ENCODE results near the gene ERICH6. TPM values are rescaled to one million over a fixed set of nuclear protein-coding genes. Genes with fewer than 3 reads are reported as not detected.
A peak's percentile ranks its signal among the peaks of the same experiment; 100 is the strongest.

Gene ERICH6
- polyA plus RNA-seq (2013), result 0.03 and 0.06 TPM in 2 replicates

- no peaks in the 10 kb centered on the region for H3K9me3 ChIP-seq (ENCODE audit: insufficient read depth, low read depth, low read length)
- peaks cover 5% of the 10 kb centered on the region for H3K79me1 ChIP-seq (ENCODE audit: low read length)
- no peaks in the 10 kb centered on the region for H3K27me3 ChIP-seq (ENCODE audit: insufficient read depth, low read length)
- H3K4me3 ChIP-seq (ENCODE audit: low read depth, low read length), result peak within 1 kb of the TSS; percentile 80
- H2AK5ac ChIP-seq (ENCODE audit: low read length), result peak within 1 kb of the TSS; percentile 32
- H3K4ac ChIP-seq (ENCODE audit: low read depth, low read length), result peak within 1 kb of the TSS; percentile 36
- no peak within 1 kb of the TSS for H3K23ac ChIP-seq (ENCODE audit: low read length)
- no peaks in the 10 kb centered on the region for H3K36me3 ChIP-seq (ENCODE audit: control insufficient read depth in 1 of 2, insufficient read depth in 2 of 2, low read length in 2 of 2)
- no CpG with 5 or more reads among the region's 35 CpGs for WGBS (ENCODE audit: extremely low coverage, insufficient coverage, insufficient read length)
- H4K8ac ChIP-seq (ENCODE audit: low read depth, low read length), result peak within 1 kb of the TSS; percentile 92
- peak within 1 kb of the TSS; percentile 75 for H4K12ac ChIP-seq (ENCODE audit: low read depth, low read length)
- peak within 1 kb of the TSS; percentile 85 for H2AFZ ChIP-seq (ENCODE audit: insufficient read depth, low read length, poor library complexity)
- peak within 1 kb of the TSS; percentile 9 for H3K27ac ChIP-seq (ENCODE audit: low read depth, low read length)
- H3K79me2 ChIP-seq (ENCODE audit: control insufficient read depth, insufficient read depth, low read length, poor library complexity), result peaks cover 3% of the 10 kb centered on the region
- peak within 1 kb of the TSS; percentile 30 for H2BK120ac ChIP-seq (ENCODE audit: insufficient read depth, low read length, poor library complexity)
- peak; percentile 94 to 95 for DNase-seq
- H3K18ac ChIP-seq (ENCODE audit: low read length), result peak within 1 kb of the TSS; percentile 71
- H3K9ac ChIP-seq (ENCODE audit: low read length), result peak within 1 kb of the TSS; percentile 77
- peak within 1 kb of the TSS; percentile 87 for H4K91ac ChIP-seq (ENCODE audit: low read depth, low read length)
- peak within 1 kb of the TSS; percentile 74 for H3K14ac ChIP-seq (ENCODE audit: low read length)
- H3K4me1 ChIP-seq (ENCODE audit: control insufficient read depth in 1 of 2, insufficient read depth in 2 of 2, low read length in 2 of 2), result peaks cover 0 to 7% of the 10 kb centered on the region in 2 experiments
- H3K4me2 ChIP-seq (ENCODE audit: low read length), result peak within 1 kb of the TSS; percentile 92
- no peak within 1 kb of the TSS for H2BK12ac ChIP-seq (ENCODE audit: low read length)
- H2BK5ac ChIP-seq (ENCODE audit: low read depth, low read length, poor library complexity), result no peak within 1 kb of the TSS
These were observed at the start of gene ERICH6 for GRCh38 chr3:150703756-150704344. Gene ERICH6, minus strand, starts transcription at chr3:150703920. Its CDS starts 22 bp downstream, at chr3:150703898.

- no peak overlapping the region for H3K27ac ChIP-seq (ENCODE audit: low read depth, low read length)
- no peak overlapping the region for H3K23ac ChIP-seq (ENCODE audit: low read length)
- WGBS (ENCODE audit: extremely low coverage, insufficient coverage, insufficient read length), result no CpG with 5 or more reads among the region's 2 CpGs
- H3K14ac ChIP-seq (ENCODE audit: low read length), result no peak overlapping the region
- no peak overlapping the region for H2BK120ac ChIP-seq (ENCODE audit: insufficient read depth, low read length, poor library complexity)
- H3K9me3 ChIP-seq (ENCODE audit: insufficient read depth, low read depth, low read length), result no peaks in the 10 kb centered on the region
- no peak overlapping the region for H2AK5ac ChIP-seq (ENCODE audit: low read length)
- H3K4ac ChIP-seq (ENCODE audit: low read depth, low read length), result peak overlapping the region; percentile 6
- H3K36me3 ChIP-seq (ENCODE audit: control insufficient read depth in 1 of 2, insufficient read depth in 2 of 2, low read length in 2 of 2), result peaks cover 5 to 10% of the 10 kb centered on the region in 2 experiments
- H2BK12ac ChIP-seq (ENCODE audit: low read length), result no peak overlapping the region
- no peak overlapping the region for H3K4me3 ChIP-seq (ENCODE audit: low read depth, low read length)
- H3K18ac ChIP-seq (ENCODE audit: low read length), result no peak overlapping the region
- no peaks in the 10 kb centered on the region for H3K79me1 ChIP-seq (ENCODE audit: low read length)
- no peak overlapping the region for H3K4me2 ChIP-seq (ENCODE audit: low read length)
- DNase-seq, result peak in 1 of 2 donors; percentile 51
- no peak overlapping the region for H4K91ac ChIP-seq (ENCODE audit: low read depth, low read length)
- no peak overlapping the region for H3K9ac ChIP-seq (ENCODE audit: low read length)
- no peaks in the 10 kb centered on the region for H3K27me3 ChIP-seq (ENCODE audit: insufficient read depth, low read length)
- no peak overlapping the region for H4K8ac ChIP-seq (ENCODE audit: low read depth, low read length)
- no peak overlapping the region for H4K12ac ChIP-seq (ENCODE audit: low read depth, low read length)
- H2BK5ac ChIP-seq (ENCODE audit: low read depth, low read length, poor library complexity), result no peak overlapping the region
- peaks cover 12% of the 10 kb centered on the region for H3K79me2 ChIP-seq (ENCODE audit: control insufficient read depth, insufficient read depth, low read length, poor library complexity)
- no peak overlapping the region for H2AFZ ChIP-seq (ENCODE audit: insufficient read depth, low read length, poor library complexity)
- peaks cover 11 to 15% of the 10 kb centered on the region in 2 experiments for H3K4me1 ChIP-seq (ENCODE audit: control insufficient read depth in 1 of 2, insufficient read depth in 2 of 2, low read length in 2 of 2)
These were observed 48.1 kb upstream of the ERICH6 start for GRCh38 chr3:150751781-150752263.

DNA sequence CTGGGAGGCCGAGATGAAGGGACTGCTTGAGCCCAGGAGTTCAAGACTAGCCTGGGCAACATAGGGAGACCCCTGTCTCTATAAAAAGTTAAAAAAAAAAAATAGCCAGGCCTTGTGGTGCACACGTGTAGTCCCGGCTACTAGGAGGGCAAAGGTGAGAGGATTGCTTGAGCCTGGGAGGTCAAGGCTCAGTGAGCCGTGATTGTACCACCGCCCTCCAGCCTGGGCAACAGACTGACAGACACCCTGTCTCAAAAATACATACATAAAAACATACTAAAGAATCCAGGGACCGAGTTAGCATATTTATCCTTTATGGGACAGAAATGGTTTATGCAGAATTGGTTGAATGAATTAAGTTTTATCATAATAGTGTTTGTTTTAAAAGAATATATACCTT lies 45.5 kb upstream of the ERICH6 start:
- Histone ChIP-seq H3K9me3 (ENCODE audit: insufficient read depth, low read depth, low read length) (no peaks in the 10 kb centered on the region), H2BK12ac (ENCODE audit: low read length) (no peak overlapping the region), H2BK5ac (ENCODE audit: low read depth, low read length, poor library complexity) (no peak overlapping the region), H2BK120ac (ENCODE audit: insufficient read depth, low read length, poor library complexity) (no peak overlapping the region), H3K79me2 (ENCODE audit: control insufficient read depth, insufficient read depth, low read length, poor library complexity) (peaks cover 9% of the 10 kb centered on the region), H3K9ac (ENCODE audit: low read length) (no peak overlapping the region), H3K36me3 (ENCODE audit: control insufficient read depth in 1 of 2, insufficient read depth in 2 of 2, low read length in 2 of 2) (peaks cover 7 to 8% of the 10 kb centered on the region in 2 experiments), H3K14ac (ENCODE audit: low read length) (no peak overlapping the region), H3K4me1 (ENCODE audit: control insufficient read depth in 1 of 2, insufficient read depth in 2 of 2, low read length in 2 of 2) (peaks cover 11 to 15% of the 10 kb centered on the region in 2 experiments), H3K27ac (ENCODE audit: low read depth, low read length) (no peak overlapping the region), H3K18ac (ENCODE audit: low read length) (no peak overlapping the region), H3K27me3 (ENCODE audit: insufficient read depth, low read length) (no peaks in the 10 kb centered on the region), H2AK5ac (ENCODE audit: low read length) (no peak overlapping the region), H2AFZ (ENCODE audit: insufficient read depth, low read length, poor library complexity) (no peak overlapping the region), H3K4ac (ENCODE audit: low read depth, low read length) (no peak overlapping the region), H3K79me1 (ENCODE audit: low read length) (no peaks in the 10 kb centered on the region), H4K8ac (ENCODE audit: low read depth, low read length) (no peak overlapping the region), H3K23ac (ENCODE audit: low read length) (no peak overlapping the region), H3K4me2 (ENCODE audit: low read length) (no peak overlapping the region), H4K12ac (ENCODE audit: low read depth, low read length) (no peak overlapping the region), H3K4me3 (ENCODE audit: low read depth, low read length) (no peak overlapping the region), H4K91ac (ENCODE audit: low read depth, low read length) (no peak overlapping the region)
- WGBS (ENCODE audit: extremely low coverage, insufficient coverage, insufficient read length), result no CpG with 5 or more reads among the region's 6 CpGs
- DNase-seq, result no peak

DNA sequence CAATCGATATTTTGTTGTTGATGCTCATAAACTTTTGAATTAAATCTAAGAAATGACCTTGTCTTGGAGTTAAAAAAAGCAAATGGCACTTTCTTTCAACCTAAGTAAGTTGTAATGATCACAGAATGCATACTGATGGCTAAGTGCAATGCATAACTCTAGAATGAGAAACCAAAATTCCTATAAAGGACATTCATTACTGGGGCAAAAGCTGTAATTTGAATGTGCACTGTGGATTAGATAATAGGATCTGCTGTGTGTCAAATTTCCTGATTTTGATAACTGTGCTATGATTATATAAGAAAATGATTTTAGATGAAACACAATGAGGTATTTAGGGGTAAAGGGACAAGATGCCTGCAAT lies 44.9 kb upstream of the ERICH6 start:
- Histone ChIP-seq H3K9me3 (ENCODE audit: insufficient read depth, low read depth, low read length) (no peaks in the 10 kb centered on the region), H3K4ac (ENCODE audit: low read depth, low read length) (no peak overlapping the region), H3K23ac (ENCODE audit: low read length) (no peak overlapping the region), H3K4me2 (ENCODE audit: low read length) (no peak overlapping the region), H3K14ac (ENCODE audit: low read length) (no peak overlapping the region), H4K91ac (ENCODE audit: low read depth, low read length) (no peak overlapping the region), H3K9ac (ENCODE audit: low read length) (no peak overlapping the region), H3K79me2 (ENCODE audit: control insufficient read depth, insufficient read depth, low read length, poor library complexity) (peaks cover 9% of the 10 kb centered on the region), H2AFZ (ENCODE audit: insufficient read depth, low read length, poor library complexity) (no peak overlapping the region), H3K4me1 (ENCODE audit: control insufficient read depth in 1 of 2, insufficient read depth in 2 of 2, low read length in 2 of 2) (peaks cover 11 to 18% of the 10 kb centered on the region in 2 experiments), H4K8ac (ENCODE audit: low read depth, low read length) (no peak overlapping the region), H4K12ac (ENCODE audit: low read depth, low read length) (no peak overlapping the region), H3K4me3 (ENCODE audit: low read depth, low read length) (no peak overlapping the region), H3K79me1 (ENCODE audit: low read length) (no peaks in the 10 kb centered on the region), H2AK5ac (ENCODE audit: low read length) (no peak overlapping the region), H2BK120ac (ENCODE audit: insufficient read depth, low read length, poor library complexity) (no peak overlapping the region), H3K27ac (ENCODE audit: low read depth, low read length) (no peak overlapping the region), H2BK5ac (ENCODE audit: low read depth, low read length, poor library complexity) (no peak overlapping the region), H3K18ac (ENCODE audit: low read length) (no peak overlapping the region), H2BK12ac (ENCODE audit: low read length) (no peak overlapping the region), H3K36me3 (ENCODE audit: control insufficient read depth in 1 of 2, insufficient read depth in 2 of 2, low read length in 2 of 2) (peaks cover 7% of the 10 kb centered on the region in 2 experiments), H3K27me3 (ENCODE audit: insufficient read depth, low read length) (no peaks in the 10 kb centered on the region)
- peak in 1 of 2 donors; percentile 61 for DNase-seq
- WGBS (ENCODE audit: extremely low coverage, insufficient coverage, insufficient read length), result no CpG with 5 or more reads among the region's 1 CpG

Measured in trophoblast cell (in vitro differentiated cells and primary cell).